ENCODE data around the gene COL5A1.
A peak's percentile ranks its signal among the peaks of the same experiment; 100 is the strongest.

COL5A1 gene

GRCh38 chr9:134812343-134812673 lies 170.7 kb downstream of the COL5A1 start:
- TF ChIP-seq YY1 (IDR thresholded peaks at IDR 0.05; ENCODE audit: insufficient read depth, insufficient read length) (no peak), ZNF274 (IDR thresholded peaks at IDR 0.05; ENCODE audit: low read depth, low read length) (no peak), SUZ12 (IDR thresholded peaks at IDR 0.05; ENCODE audit: extremely low read depth, insufficient read depth, insufficient read length) (no peak)
- Histone ChIP-seq H3K9me3 (ENCODE audit: insufficient read depth, low read length) (no peaks in the 10 kb centered on the region), H3K4me3 (ENCODE audit: insufficient read length, low read depth) (no peak overlapping the region), H3K9ac (ENCODE audit: insufficient read length, low read depth) (peak overlapping the region; percentile 52), H3K27me3 (ENCODE audit: insufficient read depth, insufficient read length) (no peaks in the 10 kb centered on the region), H3K36me3 (ENCODE audit: insufficient read depth, insufficient read length, low read length) (peaks cover 85% of the 10 kb centered on the region), H3K4me1 (ENCODE audit: insufficient read depth, insufficient read length) (peaks cover 23% of the 10 kb centered on the region)
- no peak for DNase-seq (ENCODE audit: low read depth, low spot score)

GRCh38 chr9:134813841-134814240 lies 172.2 kb downstream of the COL5A1 start:
- H3K36me3 ChIP-seq (ENCODE audit: insufficient read depth, insufficient read length, low read length): peaks cover 90% of the 10 kb centered on the region
- no peaks in the 10 kb centered on the region for H3K9me3 ChIP-seq (ENCODE audit: insufficient read depth, low read length)
- DNase-seq (ENCODE audit: low read depth, low spot score): no peak
- no peaks in the 10 kb centered on the region for H3K27me3 ChIP-seq (ENCODE audit: insufficient read depth, insufficient read length)
- H3K4me1 ChIP-seq (ENCODE audit: insufficient read depth, insufficient read length): peaks cover 20% of the 10 kb centered on the region
- no peak for TF ChIP-seq ZNF274 (IDR thresholded peaks at IDR 0.05; ENCODE audit: low read depth, low read length)
- TF ChIP-seq SUZ12 (IDR thresholded peaks at IDR 0.05; ENCODE audit: extremely low read depth, insufficient read depth, insufficient read length): no peak
- no peak for TF ChIP-seq YY1 (IDR thresholded peaks at IDR 0.05; ENCODE audit: insufficient read depth, insufficient read length)
- H3K9ac ChIP-seq (ENCODE audit: insufficient read length, low read depth): no peak overlapping the region
- no peak overlapping the region for H3K4me3 ChIP-seq (ENCODE audit: insufficient read length, low read depth)

GRCh38 chr9:134814598-134815215 lies 173.1 kb downstream of the COL5A1 start:
- H3K36me3 ChIP-seq (ENCODE audit: insufficient read depth, insufficient read length, low read length): peaks cover 89% of the 10 kb centered on the region
- no peak for TF ChIP-seq ZNF274 (IDR thresholded peaks at IDR 0.05; ENCODE audit: low read depth, low read length)
- no peak for TF ChIP-seq YY1 (IDR thresholded peaks at IDR 0.05; ENCODE audit: insufficient read depth, insufficient read length)
- TF ChIP-seq SUZ12 (IDR thresholded peaks at IDR 0.05; ENCODE audit: extremely low read depth, insufficient read depth, insufficient read length): no peak

GRCh38 chr9:134815435-134816214 lies 174.0 kb downstream of the COL5A1 start:
- H3K36me3 ChIP-seq (ENCODE audit: insufficient read depth, insufficient read length, low read length): peaks cover 93% of the 10 kb centered on the region
- H3K4me3 ChIP-seq (ENCODE audit: insufficient read length, low read depth): no peak overlapping the region
- TF ChIP-seq ZNF274 (IDR thresholded peaks at IDR 0.05; ENCODE audit: low read depth, low read length): no peak
- no peak for TF ChIP-seq YY1 (IDR thresholded peaks at IDR 0.05; ENCODE audit: insufficient read depth, insufficient read length)
- no peak for TF ChIP-seq SUZ12 (IDR thresholded peaks at IDR 0.05; ENCODE audit: extremely low read depth, insufficient read depth, insufficient read length)
- H3K9me3 ChIP-seq (ENCODE audit: insufficient read depth, low read length): no peaks in the 10 kb centered on the region
- H3K9ac ChIP-seq (ENCODE audit: insufficient read length, low read depth): no peak overlapping the region
- DNase-seq (ENCODE audit: low read depth, low spot score): no peak
- no peaks in the 10 kb centered on the region for H3K27me3 ChIP-seq (ENCODE audit: insufficient read depth, insufficient read length)
- H3K4me1 ChIP-seq (ENCODE audit: insufficient read depth, insufficient read length): peaks cover 16% of the 10 kb centered on the region

More at GRCh38 chr9:134814598-134815215, 173.1 kb downstream of the COL5A1 start:
- no peak for DNase-seq (ENCODE audit: low read depth, low spot score)
- Histone ChIP-seq H3K4me3 (ENCODE audit: insufficient read length, low read depth) (no peak overlapping the region), H3K9ac (ENCODE audit: insufficient read length, low read depth) (no peak overlapping the region), H3K9me3 (ENCODE audit: insufficient read depth, low read length) (no peaks in the 10 kb centered on the region), H3K4me1 (ENCODE audit: insufficient read depth, insufficient read length) (peaks cover 17% of the 10 kb centered on the region), H3K27me3 (ENCODE audit: insufficient read depth, insufficient read length) (no peaks in the 10 kb centered on the region)

- TF ChIP-seq YY1 (IDR thresholded peaks at IDR 0.05; ENCODE audit: insufficient read depth, insufficient read length): no peak
- TF ChIP-seq SUZ12 (IDR thresholded peaks at IDR 0.05; ENCODE audit: extremely low read depth, insufficient read depth, insufficient read length): no peak
- no peak for TF ChIP-seq ZNF274 (IDR thresholded peaks at IDR 0.05; ENCODE audit: low read depth, low read length)
- DNase-seq (ENCODE audit: low read depth, low spot score): no peak
- Histone ChIP-seq H3K9ac (ENCODE audit: insufficient read length, low read depth) (no peak overlapping the region), H3K27me3 (ENCODE audit: insufficient read depth, insufficient read length) (no peaks in the 10 kb centered on the region), H3K4me1 (ENCODE audit: insufficient read depth, insufficient read length) (peaks cover 10% of the 10 kb centered on the region), H3K4me3 (ENCODE audit: insufficient read length, low read depth) (no peak overlapping the region), H3K36me3 (ENCODE audit: insufficient read depth, insufficient read length, low read length) (peaks cover 94% of the 10 kb centered on the region), H3K9me3 (ENCODE audit: insufficient read depth, low read length) (no peaks in the 10 kb centered on the region)
These were observed 174.7 kb downstream of the COL5A1 start for GRCh38 chr9:134816264-134816663.

GRCh38 chr9:134818000-134818568 lies 176.5 kb downstream of the COL5A1 start:
- Histone ChIP-seq H3K36me3 (ENCODE audit: insufficient read depth, insufficient read length, low read length) (peaks cover 95% of the 10 kb centered on the region), H3K27me3 (ENCODE audit: insufficient read depth, insufficient read length) (no peaks in the 10 kb centered on the region), H3K9me3 (ENCODE audit: insufficient read depth, low read length) (no peaks in the 10 kb centered on the region), H3K4me1 (ENCODE audit: insufficient read depth, insufficient read length) (peaks cover 4% of the 10 kb centered on the region), H3K4me3 (ENCODE audit: insufficient read length, low read depth) (no peak overlapping the region), H3K9ac (ENCODE audit: insufficient read length, low read depth) (no peak overlapping the region)
- DNase-seq (ENCODE audit: low read depth, low spot score): no peak
- no peak for TF ChIP-seq SUZ12 (IDR thresholded peaks at IDR 0.05; ENCODE audit: extremely low read depth, insufficient read depth, insufficient read length)
- TF ChIP-seq ZNF274 (IDR thresholded peaks at IDR 0.05; ENCODE audit: low read depth, low read length): no peak
- no peak for TF ChIP-seq YY1 (IDR thresholded peaks at IDR 0.05; ENCODE audit: insufficient read depth, insufficient read length)

- DNase-seq (ENCODE audit: low read depth, low spot score): no peak
- H3K9me3 ChIP-seq (ENCODE audit: insufficient read depth, low read length): no peaks in the 10 kb centered on the region
- H3K4me1 ChIP-seq (ENCODE audit: insufficient read depth, insufficient read length): peaks cover 4% of the 10 kb centered on the region
- no peak overlapping the region for H3K4me3 ChIP-seq (ENCODE audit: insufficient read length, low read depth)
- H3K27me3 ChIP-seq (ENCODE audit: insufficient read depth, insufficient read length): no peaks in the 10 kb centered on the region
- TF ChIP-seq ZNF274 (IDR thresholded peaks at IDR 0.05; ENCODE audit: low read depth, low read length) (no peak), YY1 (IDR thresholded peaks at IDR 0.05; ENCODE audit: insufficient read depth, insufficient read length) (no peak), SUZ12 (IDR thresholded peaks at IDR 0.05; ENCODE audit: extremely low read depth, insufficient read depth, insufficient read length) (no peak)
- peaks cover 95% of the 10 kb centered on the region for H3K36me3 ChIP-seq (ENCODE audit: insufficient read depth, insufficient read length, low read length)
- no peak overlapping the region for H3K9ac ChIP-seq (ENCODE audit: insufficient read length, low read depth)
These were observed 177.0 kb downstream of the COL5A1 start for GRCh38 chr9:134818591-134818990.
